HCT116 (cell line): ENCODE data around the gene DYRK2.

Experiments used
- CEBPB ChIP-seq: IDR thresholded peaks from 2 replicates; pipeline ENCODE4 v1.6.1; 2012; ENCODE audit warnings: low read depth
- EZH2 ChIP-seq: fragments of 200-600 bp; sonication (generic); IDR thresholded peaks from 2 replicates; pipeline ENCODE4 v1.6.1; 2017; ENCODE audit warnings: antibody characterized with exemption, mixed run types
- POLR2A ChIP-seq: IDR thresholded peaks from 2 replicates; pipeline ENCODE4 v1.7.0; 2011; ENCODE audit warnings: borderline replicate concordance; ENCODE audit not compliant: insufficient read depth, insufficient read length; ENCODE audit errors: extremely low read depth
- SP1 ChIP-seq: IDR thresholded peaks from 2 replicates; pipeline ENCODE4 v1.6.1; 2012; ENCODE audit warnings: low read depth
- YY1 ChIP-seq: IDR thresholded peaks from 2 replicates; pipeline ENCODE4 v1.6.1; 2011; ENCODE audit warnings: low read length, low read depth, moderate library complexity, mild to moderate bottlenecking; ENCODE audit not compliant: insufficient replicate concordance; ENCODE audit errors: extremely low read depth
- TF ChIP-seq, protein P1 (sequence below), 3 experiments: fragments of 200-600 bp in 1 of 3; sonication (generic) in 1 of 3; IDR thresholded peaks in 2 of 3; conservative IDR thresholded peaks in 1 of 3; 2 replicates each; pipeline ENCODE4 v1.5.1; 2012 to 2017; ENCODE audit warnings: low read depth in 2 of 3, low read length in 2 of 3, antibody characterized with exemption in 1 of 3, borderline replicate concordance in 1 of 3, control low read depth in 1 of 3, mild to moderate bottlenecking in 1 of 3, mixed read lengths in 1 of 3, mixed run types in 1 of 3, moderate library complexity in 1 of 3; ENCODE audit not compliant: insufficient read depth in 1 of 3

DNA sequence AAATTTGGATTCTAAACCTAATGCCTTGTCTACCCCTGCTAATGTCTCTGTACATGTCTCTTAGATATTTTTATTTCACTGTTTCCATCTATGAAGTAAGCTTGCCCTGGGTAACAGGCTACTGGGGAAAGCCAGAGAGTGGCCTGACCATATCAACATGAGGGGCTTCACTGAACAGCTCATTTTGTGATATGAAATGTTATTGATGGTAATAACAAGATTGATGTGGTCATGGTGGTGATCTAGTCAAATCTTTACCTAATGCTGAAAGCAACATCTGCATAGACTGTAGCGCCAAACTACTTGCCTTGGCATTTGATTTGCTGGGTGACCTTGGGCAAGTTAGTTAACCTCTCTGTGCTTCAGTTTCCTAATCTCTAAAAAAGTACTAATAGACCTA is 9.9 kb upstream of the DYRK2 start:
- TF ChIP-seq CEBPB (no peak), SP1 (no peak), EZH2 (no peak), POLR2A (no peak), YY1 (no peak)
- TF ChIP-seq, protein P1, sequence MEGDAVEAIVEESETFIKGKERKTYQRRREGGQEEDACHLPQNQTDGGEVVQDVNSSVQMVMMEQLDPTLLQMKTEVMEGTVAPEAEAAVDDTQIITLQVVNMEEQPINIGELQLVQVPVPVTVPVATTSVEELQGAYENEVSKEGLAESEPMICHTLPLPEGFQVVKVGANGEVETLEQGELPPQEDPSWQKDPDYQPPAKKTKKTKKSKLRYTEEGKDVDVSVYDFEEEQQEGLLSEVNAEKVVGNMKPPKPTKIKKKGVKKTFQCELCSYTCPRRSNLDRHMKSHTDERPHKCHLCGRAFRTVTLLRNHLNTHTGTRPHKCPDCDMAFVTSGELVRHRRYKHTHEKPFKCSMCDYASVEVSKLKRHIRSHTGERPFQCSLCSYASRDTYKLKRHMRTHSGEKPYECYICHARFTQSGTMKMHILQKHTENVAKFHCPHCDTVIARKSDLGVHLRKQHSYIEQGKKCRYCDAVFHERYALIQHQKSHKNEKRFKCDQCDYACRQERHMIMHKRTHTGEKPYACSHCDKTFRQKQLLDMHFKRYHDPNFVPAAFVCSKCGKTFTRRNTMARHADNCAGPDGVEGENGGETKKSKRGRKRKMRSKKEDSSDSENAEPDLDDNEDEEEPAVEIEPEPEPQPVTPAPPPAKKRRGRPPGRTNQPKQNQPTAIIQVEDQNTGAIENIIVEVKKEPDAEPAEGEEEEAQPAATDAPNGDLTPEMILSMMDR (IDR thresholded peaks at IDR 0.05 in 2 of 3, conservative IDR thresholded peaks at IDR 0.05 in 1 of 3; ENCODE audit: borderline replicate concordance in 1 of 3, insufficient read depth in 1 of 3, low read depth in 2 of 3, low read length in 2 of 3), result no peak
